IPS-15b (cell line): ENCODE measurements around the gene ADGB.
"Not testable (repeated sequence)": the region's sequence is repeated elsewhere in the genome, so short reads cannot be mapped to it uniquely, and the experiment has no call there.

ENCODE experiments used
- H3K27me3 ChIP-seq: one replicate; pipeline ENCODE4 v1.6.1; 2013; ENCODE audit warnings: low read length; ENCODE audit not compliant: control insufficient read depth, insufficient read depth
- H3K36me3 ChIP-seq: one replicate; pipeline ENCODE4 v1.6.1; 2013; ENCODE audit warnings: low read length; ENCODE audit not compliant: control insufficient read depth, insufficient read depth
- H3K4me1 ChIP-seq: one replicate; pipeline ENCODE4 v1.6.1; 2013; ENCODE audit warnings: mild to moderate bottlenecking, low read length; ENCODE audit not compliant: control insufficient read depth, insufficient read depth
- H3K4me3 ChIP-seq: one replicate; pipeline ENCODE4 v1.5.1; 2013; ENCODE audit warnings: low read depth, low read length
- H3K9ac ChIP-seq: one replicate; pipeline ENCODE4 v1.6.1; 2013; ENCODE audit warnings: low read depth, mild to moderate bottlenecking, low read length
- H3K9me3 ChIP-seq: one replicate; pipeline ENCODE4 v1.6.1; 2013; ENCODE audit warnings: mild to moderate bottlenecking, low read length; ENCODE audit not compliant: control insufficient read depth, insufficient read depth

The ADGB gene

DNA sequence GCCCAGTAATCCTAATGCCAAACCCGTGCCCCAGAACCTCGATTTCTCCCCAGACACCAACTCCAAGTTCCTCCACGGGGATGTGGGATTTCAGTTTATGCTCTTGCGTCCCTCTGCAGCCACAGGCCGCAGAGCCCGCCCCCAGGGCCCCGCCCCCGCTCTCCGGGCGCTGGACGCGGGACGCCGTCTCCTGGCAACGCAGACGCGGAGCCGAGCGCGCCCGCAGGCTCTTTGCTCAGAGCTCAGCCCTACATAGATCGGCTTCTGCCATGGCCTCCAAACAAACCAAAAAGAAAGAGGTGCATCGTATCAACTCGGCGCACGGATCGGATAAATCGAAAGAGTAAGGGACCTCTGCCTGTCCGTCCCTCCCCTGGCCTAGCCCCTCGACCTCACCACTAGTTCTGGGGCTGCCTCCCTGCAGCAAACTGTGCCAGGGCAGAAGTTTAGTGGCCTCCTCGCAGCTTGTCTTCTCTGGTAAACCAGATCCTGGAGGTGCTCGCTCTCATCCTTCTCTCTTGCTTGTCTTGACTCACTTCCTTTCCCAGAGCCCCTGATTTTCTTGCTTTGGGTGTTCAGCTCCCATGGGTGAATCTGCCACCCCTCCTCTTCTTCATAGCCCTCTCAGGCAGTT is at the start of gene ADGB:
Gene ADGB, plus strand, starts transcription at position 201 of the 634 bp plus-strand sequence. Its CDS starts 69 bp downstream, at position 270.
- Histone ChIP-seq H3K36me3 (no peaks in the 10 kb centered on the region), H3K4me3 (peak within 1 kb of the TSS; percentile 73), H3K4me1 (no peaks in the 10 kb centered on the region), H3K9me3 (no peaks in the 10 kb centered on the region), H3K27me3 (peaks cover 7% of the 10 kb centered on the region), H3K9ac (peak within 1 kb of the TSS; percentile 62)

- H3K4me3 ChIP-seq, result no peak overlapping the region
- no peaks in the 10 kb centered on the region for H3K9me3 ChIP-seq
- no peaks in the 10 kb centered on the region for H3K36me3 ChIP-seq
- H3K27me3 ChIP-seq, result no peaks in the 10 kb centered on the region
- H3K4me1 ChIP-seq, result no peaks in the 10 kb centered on the region
- no peak overlapping the region for H3K9ac ChIP-seq
Measured at GRCh38 chr6:146550911-146551310, 47.9 kb upstream of the ADGB start.

DNA sequence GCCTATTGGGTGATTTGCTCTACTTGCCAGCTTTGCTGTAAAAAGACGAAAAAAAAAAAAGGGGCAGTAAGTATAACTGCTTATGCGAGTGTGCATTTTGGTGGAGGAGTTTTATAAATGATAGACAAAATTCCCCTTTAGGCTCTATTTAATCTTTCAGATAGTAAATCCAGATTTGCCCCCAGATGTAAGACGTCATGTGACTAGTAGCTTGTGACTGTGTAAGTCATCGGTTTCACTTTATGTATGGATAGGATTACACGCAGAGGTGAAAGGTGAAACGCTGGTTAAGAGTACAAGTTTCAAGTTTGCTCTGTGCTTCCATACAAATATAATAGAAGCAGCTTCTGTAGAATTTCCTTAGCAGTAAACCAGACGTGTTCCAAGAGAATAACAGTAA is 47.2 kb upstream of the ADGB start:
- no peak overlapping the region for H3K9ac ChIP-seq
- no peaks in the 10 kb centered on the region for H3K9me3 ChIP-seq
- H3K4me3 ChIP-seq, result no peak overlapping the region
- H3K36me3 ChIP-seq, result no peaks in the 10 kb centered on the region
- no peaks in the 10 kb centered on the region for H3K4me1 ChIP-seq
- H3K27me3 ChIP-seq, result no peaks in the 10 kb centered on the region

- no peak overlapping the region for H3K9ac ChIP-seq
- H3K4me1 ChIP-seq, result no peaks in the 10 kb centered on the region
- no peaks in the 10 kb centered on the region for H3K9me3 ChIP-seq
- H3K4me3 ChIP-seq, result no peak overlapping the region
- H3K27me3 ChIP-seq, result no peaks in the 10 kb centered on the region
- H3K36me3 ChIP-seq, result no peaks in the 10 kb centered on the region
Measured at GRCh38 chr6:146553377-146554135, 45.2 kb upstream of the ADGB start.

- H3K4me1 ChIP-seq, result no peaks in the 10 kb centered on the region
- no peak overlapping the region for H3K4me3 ChIP-seq
- no peaks in the 10 kb centered on the region for H3K36me3 ChIP-seq
- H3K9ac ChIP-seq, result no peak overlapping the region
- no peaks in the 10 kb centered on the region for H3K9me3 ChIP-seq
- H3K27me3 ChIP-seq, result no peaks in the 10 kb centered on the region
Measured at GRCh38 chr6:146560607-146561006, 38.2 kb upstream of the ADGB start.

- H3K36me3 ChIP-seq, H3K9ac ChIP-seq, H3K9me3 ChIP-seq, H3K4me1 ChIP-seq, H3K27me3 ChIP-seq, H3K4me3 ChIP-seq: not testable (repeated sequence)
Measured at GRCh38 chr6:146566661-146567060, 32.1 kb upstream of the ADGB start.

DNA sequence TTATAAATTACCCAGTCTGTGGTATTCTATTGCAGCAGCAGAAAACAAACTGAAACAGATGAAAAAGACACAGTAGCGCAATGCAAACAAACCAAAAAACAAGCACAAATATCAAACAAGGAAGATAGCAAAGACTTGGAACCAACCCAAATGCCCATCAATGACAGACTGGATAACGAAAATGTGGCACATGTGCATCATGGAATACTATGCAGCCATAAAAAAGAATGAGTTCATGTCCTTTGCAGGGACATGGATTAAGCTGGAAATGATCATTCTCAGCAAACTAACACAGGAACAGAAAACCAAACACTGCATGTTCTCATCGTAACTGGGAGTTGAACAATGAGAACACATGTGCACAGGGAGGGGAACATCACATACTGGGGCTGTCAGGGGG is 30.2 kb upstream of the ADGB start:
- H3K9ac ChIP-seq, H3K4me1 ChIP-seq, H3K4me3 ChIP-seq, H3K27me3 ChIP-seq, H3K9me3 ChIP-seq, H3K36me3 ChIP-seq: not testable (repeated sequence)

GRCh38 chr6:146574211-146574610 is 24.6 kb upstream of the ADGB start:
- Histone ChIP-seq H3K4me3 (no peak overlapping the region), H3K9ac (no peak overlapping the region)

GRCh38 chr6:146578054-146578453 is 20.7 kb upstream of the ADGB start:
- Histone ChIP-seq H3K27me3 (no peaks in the 10 kb centered on the region), H3K9ac (no peak overlapping the region), H3K36me3 (no peaks in the 10 kb centered on the region), H3K4me3 (no peak overlapping the region), H3K4me1 (no peaks in the 10 kb centered on the region), H3K9me3 (no peaks in the 10 kb centered on the region)

More at GRCh38 chr6:146574211-146574610, 24.6 kb upstream of the ADGB start:
- Histone ChIP-seq H3K4me1 (no peaks in the 10 kb centered on the region), H3K27me3 (no peaks in the 10 kb centered on the region), H3K36me3 (no peaks in the 10 kb centered on the region), H3K9me3 (no peaks in the 10 kb centered on the region)

DNA sequence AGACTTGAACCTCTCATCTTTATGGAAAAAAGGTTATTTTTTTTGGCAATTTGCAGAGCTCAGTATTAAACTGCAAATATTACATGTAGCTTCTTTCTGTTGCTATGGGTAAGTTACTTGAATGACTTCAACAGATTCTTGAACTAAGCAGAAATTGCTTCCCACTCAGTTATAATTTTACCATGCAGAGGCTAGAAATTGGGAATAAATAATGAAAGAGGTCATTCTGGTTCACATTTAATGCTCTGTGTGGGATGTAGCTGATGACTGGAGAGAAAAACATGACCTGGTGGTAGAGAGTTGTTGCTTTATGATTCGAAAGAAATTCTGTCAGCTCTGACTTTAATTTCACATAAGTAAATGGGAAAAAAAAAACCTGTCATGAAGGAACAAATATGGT is 16.8 kb upstream of the ADGB start:
- Histone ChIP-seq H3K4me3 (no peak overlapping the region), H3K4me1 (no peaks in the 10 kb centered on the region), H3K36me3 (no peaks in the 10 kb centered on the region), H3K27me3 (no peaks in the 10 kb centered on the region), H3K9ac (no peak overlapping the region), H3K9me3 (no peaks in the 10 kb centered on the region)

DNA sequence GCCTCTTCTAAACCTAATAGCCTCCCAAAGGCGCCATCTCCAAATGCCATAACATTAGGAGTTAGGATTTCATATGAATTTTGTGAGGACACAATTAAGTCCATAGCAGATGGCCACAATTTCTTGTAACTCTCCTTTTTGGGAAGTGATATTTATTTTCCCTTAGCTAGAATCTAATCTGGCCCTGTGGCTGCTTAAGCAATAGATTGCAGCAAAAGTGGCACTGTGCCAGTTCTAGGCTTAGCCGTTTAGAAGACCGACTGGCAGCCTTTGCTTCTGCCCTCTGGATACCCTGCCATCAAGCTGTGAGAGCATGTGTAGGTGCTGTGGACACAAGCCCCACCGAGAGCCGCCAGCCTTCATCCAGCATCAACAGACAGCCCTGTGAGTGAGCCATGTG is 15.9 kb upstream of the ADGB start:
- H3K4me1 ChIP-seq, result no peaks in the 10 kb centered on the region
- no peaks in the 10 kb centered on the region for H3K9me3 ChIP-seq
- H3K4me3 ChIP-seq, result no peak overlapping the region
- H3K27me3 ChIP-seq, result no peaks in the 10 kb centered on the region
- no peaks in the 10 kb centered on the region for H3K36me3 ChIP-seq
- H3K9ac ChIP-seq, result no peak overlapping the region

DNA sequence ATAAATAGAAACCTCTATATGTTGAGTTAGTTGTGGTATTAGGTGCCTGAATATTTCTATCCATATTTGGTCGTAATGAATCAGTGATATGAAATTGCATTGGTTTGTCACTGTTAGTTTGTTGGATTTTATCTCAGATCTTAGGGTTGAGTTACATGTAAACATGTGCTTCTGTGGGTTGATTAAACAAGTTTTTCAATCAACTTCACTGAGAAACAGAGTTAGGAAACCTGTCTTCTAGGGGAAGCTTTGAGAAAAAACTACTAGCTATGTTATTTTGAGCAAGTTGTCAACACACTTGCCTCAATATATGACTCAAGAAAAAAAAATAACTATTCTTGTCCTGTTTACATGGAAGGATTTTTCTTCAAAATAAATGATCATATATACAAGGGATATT is 14.8 kb upstream of the ADGB start:
- Histone ChIP-seq H3K9me3 (no peaks in the 10 kb centered on the region), H3K27me3 (no peaks in the 10 kb centered on the region), H3K4me3 (no peak overlapping the region), H3K4me1 (no peaks in the 10 kb centered on the region), H3K9ac (no peak overlapping the region), H3K36me3 (no peaks in the 10 kb centered on the region)
